ENCODE results near the gene RPL27A.

RPL27A gene

DNA sequence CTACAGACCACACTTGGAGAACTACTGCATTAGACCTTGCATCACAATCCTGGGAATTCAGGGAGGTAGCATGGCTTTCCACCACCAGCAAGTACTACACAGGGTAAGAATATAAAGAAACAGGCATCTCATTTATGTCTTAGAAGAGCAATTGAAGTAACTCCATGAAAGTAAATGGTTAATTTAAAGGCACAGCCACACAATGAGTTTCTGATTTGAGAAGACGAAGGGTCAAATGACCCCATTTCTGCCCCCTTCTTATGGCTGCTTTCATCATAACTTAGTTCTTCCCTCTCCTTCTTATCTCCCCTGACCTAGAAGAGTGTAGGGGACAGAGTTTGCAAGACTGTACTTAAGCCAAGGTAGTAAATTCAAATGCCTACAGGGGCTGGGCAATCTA, 6.1 kb upstream of the RPL27A start:
- DNase-seq = no peak

- no peak for DNase-seq
Measured at GRCh38 chr11:8679006-8679405, 3.6 kb upstream of the RPL27A start.

DNA sequence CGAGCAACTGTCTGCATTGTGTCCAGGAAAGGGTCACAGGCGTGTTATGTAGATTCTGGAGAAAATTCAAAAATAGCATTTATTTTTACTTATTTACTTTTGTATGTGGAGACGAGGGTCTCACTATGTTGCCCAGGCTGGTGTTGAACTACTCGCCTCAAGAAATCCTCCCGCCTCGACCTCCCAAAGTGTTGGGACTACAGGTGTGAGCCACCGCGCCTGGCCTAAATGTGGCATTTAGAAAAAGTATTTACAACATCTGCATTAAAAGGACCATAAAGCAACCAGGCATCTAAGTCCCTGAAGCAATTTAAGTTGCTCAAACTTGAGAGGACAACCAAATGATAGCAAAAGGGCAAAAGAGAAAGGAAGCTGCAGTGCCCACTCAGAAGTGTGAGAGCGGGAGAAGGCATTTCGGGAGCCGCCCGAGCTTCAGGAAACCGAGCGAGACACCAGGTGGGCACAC, 722 bp upstream of the RPL27A start:
- no peak for DNase-seq

- no peak for DNase-seq
Measured at GRCh38 chr11:8683115-8683807, 669 bp downstream of the RPL27A start.

DNA sequence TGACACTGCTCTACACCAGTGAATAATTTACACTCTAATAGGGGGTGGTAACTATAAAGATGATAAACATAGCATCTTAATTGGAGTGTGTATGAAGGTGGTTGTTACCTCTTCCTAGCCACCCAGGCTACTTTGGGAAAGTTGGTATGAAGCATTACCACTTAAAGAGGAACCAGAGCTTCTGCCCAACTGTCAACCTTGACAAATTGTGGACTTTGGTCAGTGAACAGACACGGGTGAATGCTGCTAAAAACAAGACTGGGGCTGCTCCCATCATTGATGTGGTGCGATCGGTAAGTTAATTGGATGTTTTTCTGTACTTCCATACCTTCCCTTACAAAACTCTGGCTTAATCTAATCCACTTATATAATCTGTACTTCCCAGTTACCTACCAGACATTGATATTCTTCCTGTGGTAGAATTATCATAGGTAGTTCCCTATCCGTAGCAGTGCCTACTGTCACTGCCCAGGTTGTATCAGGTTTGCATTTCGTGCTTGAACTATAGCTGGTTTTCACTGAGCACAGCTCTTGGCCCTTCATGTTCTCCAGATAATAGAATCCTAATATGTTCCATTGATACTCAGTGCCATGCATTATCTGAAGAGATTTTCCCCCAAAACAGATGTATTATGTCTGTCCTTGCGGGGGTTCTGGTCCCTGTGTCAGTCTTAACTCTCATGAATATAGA, 2.2 kb downstream of the RPL27A start:
- DNase-seq = no peak

DNA sequence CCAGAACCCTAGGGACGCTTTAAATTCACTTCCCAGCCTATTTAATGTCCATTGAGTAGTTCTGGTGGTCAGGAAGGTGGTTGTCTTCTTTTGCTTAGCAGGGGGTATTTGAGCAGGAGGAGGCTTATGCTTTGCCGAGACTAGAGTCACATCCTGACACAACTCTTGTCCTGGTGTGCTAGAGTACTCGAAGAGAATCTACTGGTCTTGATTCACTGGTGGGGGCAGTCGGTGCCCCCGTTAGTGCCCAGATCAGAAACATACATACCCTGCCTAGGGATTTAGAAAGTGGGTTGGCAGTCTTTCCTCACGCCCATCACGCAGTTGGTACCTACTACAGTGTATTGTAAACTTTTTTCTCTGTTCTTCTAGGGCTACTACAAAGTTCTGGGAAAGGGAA, 2.7 kb downstream of the RPL27A start:
- no peak for DNase-seq

GRCh38 chr11:8685820-8686219, 3.2 kb downstream of the RPL27A start:
- no peak for DNase-seq

DNA sequence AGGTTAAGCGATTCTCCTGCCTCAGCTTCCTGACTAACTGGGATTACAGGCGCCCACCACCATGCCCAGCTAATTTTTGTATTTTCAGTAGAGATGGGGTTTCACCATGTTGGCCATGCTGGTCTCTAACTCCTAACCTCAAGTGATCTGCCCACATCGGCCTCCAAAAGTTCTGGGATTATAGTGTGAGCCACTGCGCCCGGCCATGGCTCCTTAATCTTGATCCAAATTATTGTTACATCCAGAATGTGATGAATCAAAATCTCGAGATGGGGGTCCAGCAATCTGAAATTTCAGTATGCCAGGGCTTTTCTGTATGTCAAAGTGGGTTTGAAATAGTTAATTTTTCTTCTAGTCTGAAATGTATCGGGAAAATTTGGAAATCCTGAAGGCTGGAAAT, 3.7 kb downstream of the RPL27A start:
- DNase-seq = no peak

GRCh38 chr11:8688414-8689362, 6.1 kb downstream of the RPL27A start:
- peak; percentile 96 for DNase-seq

DNA sequence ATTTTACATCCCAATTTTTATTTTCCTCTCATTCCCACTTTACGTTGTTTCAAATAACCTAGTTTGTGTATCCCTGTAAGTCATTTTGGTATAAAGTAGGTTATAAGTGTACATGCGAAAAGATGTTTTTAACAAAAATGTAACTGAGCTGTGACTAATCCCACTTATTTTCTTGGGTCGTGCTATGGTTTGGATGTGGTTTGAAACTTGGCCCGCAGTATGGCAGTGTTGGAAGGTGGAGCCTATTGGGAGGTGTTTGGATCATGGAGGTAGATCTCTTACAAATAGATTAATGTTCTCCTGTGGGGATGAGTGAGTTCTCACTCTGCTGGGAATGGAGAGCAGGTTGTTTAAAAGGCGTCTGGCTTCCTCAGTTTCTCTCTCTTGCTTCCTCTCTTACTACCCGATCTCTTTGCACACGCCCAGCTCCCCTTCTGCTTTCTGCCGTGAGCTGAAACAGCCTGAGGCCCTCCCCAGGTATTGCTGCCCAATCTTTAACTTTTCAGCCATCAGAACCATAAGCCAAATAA, 7.2 kb downstream of the RPL27A start:
- no peak for DNase-seq

- DNase-seq = no peak
Measured at GRCh38 chr11:8690374-8691342, 8.1 kb downstream of the RPL27A start.

DNA sequence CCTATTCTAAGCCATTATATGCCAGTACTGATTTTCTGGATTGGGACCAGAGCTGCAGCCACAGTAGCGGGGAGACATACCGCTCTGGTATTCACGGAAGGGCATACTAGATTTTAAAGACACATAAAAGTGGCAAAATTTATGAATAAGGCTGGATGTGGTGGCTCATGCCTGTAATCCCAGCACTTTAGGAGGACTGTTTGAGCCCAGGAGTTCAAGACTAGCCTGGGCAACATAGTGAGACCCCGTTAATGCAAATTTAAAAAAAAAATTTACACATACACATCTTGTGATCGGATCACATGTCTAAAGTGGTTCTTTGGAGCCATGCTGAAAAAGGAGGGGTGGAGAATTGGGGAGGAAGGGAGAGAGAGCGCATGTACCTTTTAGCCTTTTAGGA, 9.0 kb downstream of the RPL27A start:
- DNase-seq = no peak

DNA sequence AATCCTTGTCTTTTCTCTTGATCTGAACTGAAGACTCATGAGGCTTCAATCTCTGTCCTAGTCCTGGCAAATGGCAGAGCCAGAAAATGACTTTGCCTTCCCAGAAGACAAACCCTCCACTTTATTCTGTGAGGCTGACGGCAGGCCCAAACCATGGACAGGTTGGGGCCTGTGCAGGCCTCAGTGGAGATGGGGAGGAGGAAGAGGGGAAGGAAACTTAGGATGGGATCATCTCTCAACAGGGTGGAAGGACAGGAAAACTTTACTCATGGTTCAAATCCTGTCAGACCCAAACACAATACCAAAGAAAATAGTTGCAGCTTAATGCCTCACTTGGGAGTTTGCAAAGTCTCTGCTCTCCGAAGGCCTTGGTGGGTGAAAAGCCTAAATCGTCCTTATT, 9.8 kb downstream of the RPL27A start:
- no peak for DNase-seq

DNA sequence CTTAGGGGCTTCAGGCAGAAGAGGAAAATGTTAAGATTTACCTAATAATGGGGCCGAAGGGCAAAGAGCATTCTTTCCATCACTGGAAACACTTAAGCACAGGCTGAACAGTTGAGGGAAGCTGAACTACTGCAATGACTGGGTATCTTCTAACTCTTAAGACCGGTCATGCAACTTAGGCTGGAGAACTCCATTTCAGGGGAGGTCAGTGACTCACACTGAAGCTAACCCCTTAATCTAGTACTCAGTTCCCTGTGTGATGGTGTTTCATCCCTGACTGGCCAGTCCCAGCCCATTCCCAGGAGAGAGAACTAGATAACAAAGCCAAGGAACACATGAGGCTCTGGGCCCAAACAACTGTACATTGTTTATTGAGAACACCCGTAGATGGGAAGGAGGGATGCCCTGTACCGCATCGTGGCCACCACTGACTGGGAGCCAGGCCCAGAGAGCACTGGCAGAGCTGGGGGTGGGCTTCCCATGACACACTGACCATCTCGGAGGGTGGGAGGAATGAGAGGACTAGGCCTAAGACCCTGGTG, 10.5 kb downstream of the RPL27A start:
- no peak for DNase-seq

- DNase-seq = no peak
Measured at GRCh38 chr11:8693555-8693954, 11.0 kb downstream of the RPL27A start.

DNA sequence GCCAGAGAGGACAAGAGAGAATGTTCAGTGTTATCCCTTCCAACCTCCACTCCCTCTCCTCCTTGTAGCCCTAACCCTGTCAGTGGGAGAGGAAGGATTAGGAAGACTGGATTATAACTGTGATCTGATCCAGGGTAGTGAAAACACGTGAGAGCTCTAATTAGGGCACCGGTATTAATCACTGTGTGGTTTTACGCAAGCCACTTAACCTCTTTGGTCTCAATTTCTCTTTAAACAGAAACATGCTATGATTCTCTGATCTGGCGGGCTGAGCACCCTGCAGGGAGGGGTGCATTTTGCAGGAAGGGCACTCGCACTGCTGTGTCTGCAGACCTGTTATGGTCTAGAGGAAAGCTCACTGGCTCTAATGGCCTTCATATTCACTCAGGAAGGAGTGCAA, 11.5 kb downstream of the RPL27A start:
- DNase-seq = no peak

DNA sequence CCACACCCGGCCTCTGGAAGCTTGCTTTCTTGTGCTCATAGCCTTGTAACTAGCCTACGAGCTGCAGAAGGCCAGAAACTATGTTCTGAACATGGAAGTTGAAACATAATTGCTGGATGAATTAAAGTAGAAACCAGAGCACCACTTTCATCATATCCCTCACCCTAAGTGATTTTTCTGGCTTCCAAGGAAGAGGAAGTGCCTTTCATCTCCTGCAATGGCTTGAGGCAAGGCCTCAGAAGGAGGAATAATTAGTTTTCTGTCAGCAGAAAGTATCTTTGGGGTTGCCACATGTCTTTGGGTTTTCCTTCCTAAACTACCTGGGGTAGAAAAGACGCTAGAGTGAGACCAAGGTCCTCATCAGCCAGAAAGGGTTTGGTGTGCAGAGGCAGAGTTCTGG, 14.5 kb downstream of the RPL27A start:
- DNase-seq = no peak

DNA sequence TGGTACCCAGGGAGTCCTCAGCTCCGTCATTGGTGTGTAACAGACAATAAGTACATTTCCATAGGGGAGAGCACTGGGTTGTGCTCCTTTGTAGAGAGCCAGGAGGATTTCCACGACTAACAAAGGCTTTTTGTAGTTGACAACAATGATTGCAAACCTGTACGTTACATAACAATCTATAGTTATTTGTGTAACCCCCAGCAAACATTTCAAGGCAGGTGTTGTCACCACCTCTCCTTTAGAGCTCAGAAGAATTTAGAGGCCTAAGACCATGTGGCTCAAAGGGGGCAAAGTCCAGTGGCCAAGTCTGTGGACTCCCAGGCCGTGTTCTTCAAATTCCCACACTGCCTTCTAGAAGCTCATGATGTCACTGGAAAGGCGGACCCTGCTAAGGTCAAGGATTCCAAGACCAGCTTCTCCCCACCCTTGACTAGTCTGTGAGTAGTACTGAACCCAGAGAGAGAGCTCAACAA, 15.8 kb downstream of the RPL27A start:
- DNase-seq = no peak

- DNase-seq = no peak
Measured at GRCh38 chr11:8698917-8699441, 16.4 kb downstream of the RPL27A start.

- DNase-seq = no peak
Measured at GRCh38 chr11:8699903-8700302, 17.3 kb downstream of the RPL27A start.

DNA sequence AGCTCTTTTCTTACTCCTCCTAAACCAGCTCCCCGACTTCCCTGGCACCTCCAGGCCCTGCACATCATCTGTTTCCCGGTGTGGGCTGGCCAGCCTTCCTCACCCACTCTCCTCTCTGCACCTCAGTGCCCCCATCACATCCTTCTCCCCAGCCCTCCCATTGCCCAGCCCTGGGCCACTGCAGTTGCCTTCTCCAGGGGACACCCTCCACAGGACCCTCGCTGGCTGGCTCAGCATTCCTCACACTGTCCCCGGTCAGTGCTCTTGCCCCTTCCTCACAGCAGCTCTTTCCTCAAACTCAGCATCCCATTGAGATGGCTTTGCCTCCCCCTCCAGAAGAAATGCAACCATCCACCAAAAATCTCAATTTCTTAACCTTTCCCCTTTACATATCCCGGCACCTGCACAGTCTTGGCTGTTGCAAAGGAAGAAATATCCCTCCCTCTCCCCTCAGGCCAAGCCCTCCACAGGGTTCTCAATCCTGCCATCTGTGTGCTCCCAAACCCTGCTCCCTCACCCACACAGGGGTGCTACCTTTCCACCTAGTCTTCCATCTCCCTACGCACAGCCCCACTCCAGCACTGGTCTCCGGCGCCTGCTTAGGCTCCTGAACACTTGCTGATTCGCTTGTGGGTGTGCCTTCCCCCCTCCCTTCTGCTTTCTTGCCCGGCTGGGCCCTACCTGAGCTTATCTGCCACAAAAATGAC, 19.5 kb downstream of the RPL27A start:
- DNase-seq = no peak

All from NCI-H446 treated with DMSO at 0.1 percent for 48 hours (cell line).